ENCODE data around the gene TCEAL4.

- no peak for TF ChIP-seq POLR2A (IDR thresholded peaks at IDR 0.05)
- TF ChIP-seq, protein P1, sequence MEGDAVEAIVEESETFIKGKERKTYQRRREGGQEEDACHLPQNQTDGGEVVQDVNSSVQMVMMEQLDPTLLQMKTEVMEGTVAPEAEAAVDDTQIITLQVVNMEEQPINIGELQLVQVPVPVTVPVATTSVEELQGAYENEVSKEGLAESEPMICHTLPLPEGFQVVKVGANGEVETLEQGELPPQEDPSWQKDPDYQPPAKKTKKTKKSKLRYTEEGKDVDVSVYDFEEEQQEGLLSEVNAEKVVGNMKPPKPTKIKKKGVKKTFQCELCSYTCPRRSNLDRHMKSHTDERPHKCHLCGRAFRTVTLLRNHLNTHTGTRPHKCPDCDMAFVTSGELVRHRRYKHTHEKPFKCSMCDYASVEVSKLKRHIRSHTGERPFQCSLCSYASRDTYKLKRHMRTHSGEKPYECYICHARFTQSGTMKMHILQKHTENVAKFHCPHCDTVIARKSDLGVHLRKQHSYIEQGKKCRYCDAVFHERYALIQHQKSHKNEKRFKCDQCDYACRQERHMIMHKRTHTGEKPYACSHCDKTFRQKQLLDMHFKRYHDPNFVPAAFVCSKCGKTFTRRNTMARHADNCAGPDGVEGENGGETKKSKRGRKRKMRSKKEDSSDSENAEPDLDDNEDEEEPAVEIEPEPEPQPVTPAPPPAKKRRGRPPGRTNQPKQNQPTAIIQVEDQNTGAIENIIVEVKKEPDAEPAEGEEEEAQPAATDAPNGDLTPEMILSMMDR (IDR thresholded peaks at IDR 0.05), result no peak
Observed at GRCh38 chrX:103573202-103573601, 12.1 kb upstream of the TCEAL4 start.
